IMR-90 (cell line): Measurements from ENCODE around the gene GM2A. TPM values are rescaled to one million over a fixed set of nuclear protein-coding genes. Genes with fewer than 3 reads are reported as not detected.

Experiments
- ATAC-seq: fragments of 200-7000 bp; cut with Tn5 transposase; 2 replicates; pipeline ENCODE4 v1.9.1; 2020; ENCODE audit warnings: low read depth, mild to moderate bottlenecking, moderate library complexity
- BruUV-seq: library from RNA; stranded (reverse); fragments of 400-500 nt; replicated peaks from 2 replicates; lab custom pipeline; 2021; lab: Mats Ljungman, UMichigan
- CTCF ChIA-PET: fragments of 300-600 bp; formaldehyde crosslinking; extraction: SDS; loops from one replicate; lab custom pipeline; 2021; ENCODE audit warnings: antibody characterized with exemption; lab: Yijun Ruan, JAX
- POLR2A ChIA-PET: fragments of 300-600 bp; sonication (Branson Sonifier 250); formaldehyde crosslinking; loops from one replicate; lab custom pipeline; 2022; ENCODE audit warnings: antibody characterized with exemption; ENCODE audit not compliant: unreplicated experiment; lab: Charles Lee
- DNase-seq: peaks from one replicate; pipeline ENCODE4 v3.0.0; 2013
- H2AFZ ChIP-seq: replicated peaks from 2 replicates; pipeline ENCODE3; 2013; ENCODE audit warnings: low read length, mild to moderate bottlenecking; ENCODE audit not compliant: poor library complexity
- H2AK5ac ChIP-seq: 2 replicates; pipeline ENCODE4 v1.6.1; 2013; ENCODE audit warnings: low read depth, low read length, inconsistent platforms
- H2AK9ac ChIP-seq: replicated peaks from 2 replicates; pipeline ENCODE3; 2013; ENCODE audit warnings: mild to moderate bottlenecking, low read depth, low read length, moderate library complexity; ENCODE audit not compliant: poor library complexity
- H2BK120ac ChIP-seq: 2 replicates; pipeline ENCODE4 v1.6.1; 2013; ENCODE audit warnings: low read depth, low read length, inconsistent platforms
- H2BK15ac ChIP-seq: 3 replicates; pipeline ENCODE4 v1.6.1; 2013; ENCODE audit warnings: low read depth, low read length, inconsistent platforms
- H2BK20ac ChIP-seq: 2 replicates; pipeline ENCODE4 v1.6.1; 2013; ENCODE audit warnings: low read depth, mild to moderate bottlenecking, inconsistent platforms, low read length, moderate library complexity
- H2BK5ac ChIP-seq: 2 replicates; pipeline ENCODE4 v1.6.1; 2013; ENCODE audit warnings: mild to moderate bottlenecking, low read depth, low read length, inconsistent platforms; ENCODE audit not compliant: poor library complexity, severe bottlenecking
- H3K14ac ChIP-seq: replicated peaks from 2 replicates; pipeline ENCODE4 v1.6.1; 2013; ENCODE audit warnings: low read depth, low read length, inconsistent platforms
- H3K18ac ChIP-seq: 2 replicates; pipeline ENCODE4 v1.6.1; 2013; ENCODE audit warnings: low read depth, low read length, control low read depth
- H3K23ac ChIP-seq: 2 replicates; pipeline ENCODE4 v1.6.1; 2013; ENCODE audit warnings: low read depth, low read length, inconsistent platforms
- H3K27ac ChIP-seq: 2 replicates; pipeline ENCODE4 v1.5.1; 2013; ENCODE audit warnings: mild to moderate bottlenecking, control low read depth, low read length; ENCODE audit not compliant: insufficient read depth
- H3K27me3 ChIP-seq: 2 replicates; pipeline ENCODE4 v1.6.1; 2013; ENCODE audit warnings: low read length; ENCODE audit not compliant: control insufficient read depth, insufficient read depth
- H3K36me3 ChIP-seq: 2 replicates; pipeline ENCODE4 v1.6.1; 2013; ENCODE audit warnings: low read length, mixed read lengths; ENCODE audit not compliant: control insufficient read depth, insufficient read depth
- H3K4ac ChIP-seq: 2 replicates; pipeline ENCODE4 v1.6.1; 2013; ENCODE audit warnings: low read depth, low read length, inconsistent platforms
- H3K4me1 ChIP-seq: 2 replicates; pipeline ENCODE4 v1.6.1; 2013; ENCODE audit warnings: low read length, mixed read lengths; ENCODE audit not compliant: control insufficient read depth, insufficient read depth
- H3K4me2 ChIP-seq: 2 replicates; pipeline ENCODE4 v1.6.1; 2013; ENCODE audit warnings: low read depth, mild to moderate bottlenecking, control low read depth, low read length, moderate library complexity
- H3K4me3 ChIP-seq: 2 replicates; pipeline ENCODE4 v1.5.1; 2013; ENCODE audit warnings: low read depth, mild to moderate bottlenecking, control low read depth, low read length, moderate library complexity; ENCODE audit not compliant: insufficient read depth
- H3K56ac ChIP-seq: 2 replicates; pipeline ENCODE4 v1.6.1; 2013; ENCODE audit warnings: low read length, inconsistent platforms; ENCODE audit not compliant: insufficient read depth; ENCODE audit errors: extremely low read depth
- H3K79me1 ChIP-seq, 2 experiments: 2 replicates each; pipeline ENCODE4 v1.6.1; 2013; ENCODE audit warnings: low read length in 2 of 2, inconsistent platforms in 1 of 2, low read depth in 1 of 2
- H3K9ac ChIP-seq: 2 replicates; pipeline ENCODE4 v1.6.1; 2013; ENCODE audit warnings: low read depth, low read length, control low read depth
- H3K9me1 ChIP-seq: 2 replicates; pipeline ENCODE4 v1.6.1; 2013; ENCODE audit warnings: low read length, inconsistent platforms; ENCODE audit not compliant: insufficient read depth
- H3K9me3 ChIP-seq: 2 replicates; pipeline ENCODE4 v1.6.1; 2013; ENCODE audit warnings: low read length; ENCODE audit not compliant: control insufficient read depth, insufficient read depth
- H4K20me1 ChIP-seq: 2 replicates; pipeline ENCODE4 v1.6.1; 2013; ENCODE audit warnings: low read length, inconsistent platforms; ENCODE audit not compliant: insufficient read depth
- H4K5ac ChIP-seq: 2 replicates; pipeline ENCODE4 v1.6.1; 2013; ENCODE audit warnings: mild to moderate bottlenecking, low read depth, low read length, control low read depth
- H4K8ac ChIP-seq, 2 experiments: 2 replicates each; pipeline ENCODE4 v1.6.1; 2013; ENCODE audit warnings: low read depth in 2 of 2, low read length in 2 of 2, control low read depth in 1 of 2, inconsistent platforms in 1 of 2
- H4K91ac ChIP-seq: 2 replicates; pipeline ENCODE4 v1.6.1; 2013; ENCODE audit warnings: low read depth, low read length, inconsistent platforms; ENCODE audit not compliant: insufficient read depth
- CEBPB ChIP-seq: IDR thresholded peaks from 2 replicates; pipeline ENCODE4 v1.6.1; 2012; ENCODE audit warnings: low read depth, low read length, improper control_type of control experiment
- CHD1 ChIP-seq: IDR thresholded peaks from 2 replicates; pipeline ENCODE4 v1.6.1; 2012; ENCODE audit warnings: low read depth, low read length, improper control_type of control experiment
- CTCF ChIP-seq: conservative IDR thresholded peaks from 2 replicates; pipeline ENCODE4 v1.5.1; 2012; ENCODE audit warnings: mild to moderate bottlenecking, low read depth, low read length, improper control_type of control experiment
- ELK1 ChIP-seq: fragments of 150-350 bp; IDR thresholded peaks from 2 replicates; pipeline ENCODE4 v1.6.1; 2016; ENCODE audit warnings: low read depth, mild to moderate bottlenecking, low read length, moderate library complexity, borderline replicate concordance
- FOS ChIP-seq: fragments of 150-350 bp; IDR thresholded peaks from 2 replicates; pipeline ENCODE4 v1.6.1; 2016; ENCODE audit warnings: low read depth, low read length
- MAZ ChIP-seq: IDR thresholded peaks from 2 replicates; pipeline ENCODE4 v1.6.1; 2012; ENCODE audit warnings: low read depth, mild to moderate bottlenecking, low read length, improper control_type of control experiment, moderate library complexity, borderline replicate concordance
- NFE2L2 ChIP-seq: fragments of 150-350 bp; IDR thresholded peaks from 2 replicates; pipeline ENCODE4 v1.6.1; 2016; ENCODE audit warnings: low read depth, mild to moderate bottlenecking, low read length
- POLR2A ChIP-seq: IDR thresholded peaks from 2 replicates; pipeline ENCODE4 v1.6.1; 2012; ENCODE audit warnings: mild to moderate bottlenecking, low read depth, low read length
- RAD21 ChIP-seq: IDR thresholded peaks from 2 replicates; pipeline ENCODE4 v1.6.1; 2012; ENCODE audit warnings: low read length, improper control_type of control experiment
- RCOR1 ChIP-seq: IDR thresholded peaks from 2 replicates; pipeline ENCODE4 v1.6.1; 2012; ENCODE audit warnings: mild to moderate bottlenecking, low read length, improper control_type of control experiment; ENCODE audit not compliant: insufficient replicate concordance
- RFX5 ChIP-seq: IDR thresholded peaks from 2 replicates; pipeline ENCODE4 v1.8.0; 2012; ENCODE audit warnings: low read depth, mild to moderate bottlenecking, low read length, moderate library complexity
- SMC3 ChIP-seq: fragments of 150-350 bp; IDR thresholded peaks from 2 replicates; pipeline ENCODE4 v1.6.1; 2016; ENCODE audit warnings: low read depth, mild to moderate bottlenecking, antibody characterized with exemption, low read length, moderate library complexity
- USF2 ChIP-seq: fragments of 150-350 bp; IDR thresholded peaks from 2 replicates; pipeline ENCODE4 v1.6.1; 2017; ENCODE audit warnings: mild to moderate bottlenecking, antibody characterized with exemption, low read length, low read depth
- WGBS, 2 experiments: methylation state at CpG; one replicate each; pipeline versions ENCODE4 v1.1.5 to v1.1.7; 2013; ENCODE audit warnings: missing lambda C conversion rate in 2 of 2; ENCODE audit not compliant: insufficient read length in 1 of 2; ENCODE audit errors: extremely low coverage in 2 of 2; 5-methylcytosine and 5-hydroxymethylcytosine counted together
- dilution Hi-C: fragments of 300-500 bp; cut with HindIII; formaldehyde crosslinking; loops from one replicate; pipeline ENCODE4 v1.14.3; 2018; ENCODE audit warnings: low sequenced_read_pairs; ENCODE audit not compliant: unreplicated experiment
- in situ Hi-C: fragments of 300-500 bp; cut with MboI; formaldehyde crosslinking; loops from 3 replicates; pipeline ENCODE4 v1.14.3; 2019; ENCODE audit warnings: low sequenced_read_pairs, inconsistent platforms, mixed read lengths
- intact Hi-C: fragments of 100-400 bp; cut with micrococcal nuclease; formaldehyde crosslinking; loops from 2 replicates; pipeline ENCODE4 v1.10.0; 2022
- polyA plus RNA-seq, 3 experiments: library from polyadenylated mRNA; depleted of rRNA; stranded (reverse); fragments of >200 nt; gene quantifications; 2 replicates each; pipeline ENCODE4 v1.2.3, GENCODE V29; 2012; ENCODE audit warnings: low replicate concordance in 1 of 3
- total RNA-seq: library from RNA; depleted of rRNA; stranded (reverse); fragments of >200 nt; gene quantifications from 2 replicates; pipeline ENCODE4 v1.2.3, GENCODE V29; 2012

Gene GM2A
- total and polyA plus RNA-seq, 2 of the 4 experiments (the other 2 are of a cell fraction), result 13.8 to 18.5 TPM

GRCh38 chr5:151270599-151270998 is 17.6 kb downstream of the GM2A start:
- H3K4me3 ChIP-seq, result no peak overlapping the region
- CTCF ChIA-PET, result no interaction called here
- H3K4me2 ChIP-seq, result no peak overlapping the region
- H3K79me1 ChIP-seq, result no peaks in the 10 kb centered on the region
- no peak overlapping the region for H2BK15ac ChIP-seq
- BruUV-seq, result no TSS peak
- peaks cover 10% of the 10 kb centered on the region for H3K36me3 ChIP-seq
- no peak overlapping the region for H3K4ac ChIP-seq
- no peak overlapping the region for H3K27ac ChIP-seq
- H3K14ac ChIP-seq, result no peak overlapping the region
- TF ChIP-seq USF2 (no peak), RAD21 (no peak), MAZ (no peak), CTCF (no peak), POLR2A (no peak), NFE2L2 (no peak), CEBPB (no peak; the same call in 1 of the 2 replicates), CHD1 (no peak), ELK1 (no peak), RCOR1 (no peak), SMC3 (no peak), RFX5 (no peak), FOS (no peak)
- no peak overlapping the region for H4K91ac ChIP-seq
- H4K20me1 ChIP-seq, result no peaks in the 10 kb centered on the region
- no peak overlapping the region for H4K8ac ChIP-seq
- no peak overlapping the region for H2AK9ac ChIP-seq
- H3K4me1 ChIP-seq, result no peaks in the 10 kb centered on the region
- H3K9ac ChIP-seq, result no peak overlapping the region
- no peaks in the 10 kb centered on the region for H3K27me3 ChIP-seq
- H3K23ac ChIP-seq, result no peak overlapping the region
- no peaks in the 10 kb centered on the region; the same call in 1 of the 2 replicates for H3K9me1 ChIP-seq
- no peaks in the 10 kb centered on the region for H3K9me3 ChIP-seq
- no peak overlapping the region for H2BK20ac ChIP-seq
- intact Hi-C loops (no loop called here), in situ Hi-C loops (no loop called here), dilution Hi-C loops (no loop called here)
- H2AFZ ChIP-seq, result no peak overlapping the region
- peak; percentile 85 for DNase-seq
- no CpG with 5 or more reads among the region's 1 CpG for WGBS, 2 experiments
- H4K5ac ChIP-seq, result no peak overlapping the region
- H3K18ac ChIP-seq, result no peak overlapping the region
- H2BK120ac ChIP-seq, result no peak overlapping the region
- peak; percentile 68 for ATAC-seq
- no peak overlapping the region for H2BK5ac ChIP-seq
- POLR2A ChIA-PET, result no interaction called here
- no peak overlapping the region for H2AK5ac ChIP-seq
- no peak overlapping the region for H3K56ac ChIP-seq
